Ascending aorta (tissue), 2 donors: ENCODE measurements around the gene PCF11. TPM values are rescaled to one million over a fixed set of nuclear protein-coding genes. Genes with fewer than 3 reads are reported as not detected.

Source experiments
- DNase-seq, 2 donors: peaks; one replicate each; pipeline ENCODE4 v3.0.0-alpha.2; 2019; ENCODE audit warnings: low spot score in 2 of 2
- H3K27ac ChIP-seq, 2 donors: fragments of 200-600 bp; sonication (generic); one replicate each; pipeline ENCODE4 v1.5.1; 2016 to 2017; ENCODE audit warnings: mild to moderate bottlenecking in 1 of 2
- H3K27me3 ChIP-seq: fragments of 200-600 bp; sonication (generic); one replicate; pipeline ENCODE4 v1.5.1; 2017
- H3K36me3 ChIP-seq, 2 donors: fragments of 200-600 bp; sonication (generic); one replicate each; pipeline ENCODE4 v1.5.1; 2016
- H3K4me1 ChIP-seq, 2 donors: fragments of 200-600 bp; sonication (generic); one replicate each; pipeline ENCODE4 v1.5.1; 2016 to 2017; ENCODE audit warnings: mild to moderate bottlenecking in 1 of 2
- H3K4me3 ChIP-seq, 2 donors: fragments of 200-600 bp; sonication (generic); one replicate each; pipeline ENCODE4 v1.5.1; 2016 to 2017; ENCODE audit warnings: mild to moderate bottlenecking in 1 of 2
- H3K9me3 ChIP-seq, 2 donors: fragments of 200-600 bp; sonication (generic); one replicate each; pipeline ENCODE4 v1.5.1; 2016
- intact Hi-C: fragments of 100-400 bp; cut with DNase I; formaldehyde crosslinking; loops from one replicate; pipeline ENCODE4 v1.15.1; 2023
- total RNA-seq: library from RNA; depleted of rRNA; stranded (reverse); fragments of >200 nt; gene quantifications from one replicate; pipeline ENCODE4 v1.1.0, GENCODE V29; 2016
- TF ChIP-seq, protein P1 (sequence below), 3 experiments: fragments of 200-600 bp in 2 of 3; fragments of 450-650 bp in 1 of 3; sonication (generic) in 2 of 3; IDR thresholded peaks; one replicate each; pipeline ENCODE4 v1.5.1; 2016 to 2019; ENCODE audit warnings: antibody characterized with exemption in 3 of 3, mild to moderate bottlenecking in 1 of 3, moderate library complexity in 1 of 3

PCF11 gene
- total RNA-seq, 1 donor from 2014 or later = 19.2 TPM

DNA sequence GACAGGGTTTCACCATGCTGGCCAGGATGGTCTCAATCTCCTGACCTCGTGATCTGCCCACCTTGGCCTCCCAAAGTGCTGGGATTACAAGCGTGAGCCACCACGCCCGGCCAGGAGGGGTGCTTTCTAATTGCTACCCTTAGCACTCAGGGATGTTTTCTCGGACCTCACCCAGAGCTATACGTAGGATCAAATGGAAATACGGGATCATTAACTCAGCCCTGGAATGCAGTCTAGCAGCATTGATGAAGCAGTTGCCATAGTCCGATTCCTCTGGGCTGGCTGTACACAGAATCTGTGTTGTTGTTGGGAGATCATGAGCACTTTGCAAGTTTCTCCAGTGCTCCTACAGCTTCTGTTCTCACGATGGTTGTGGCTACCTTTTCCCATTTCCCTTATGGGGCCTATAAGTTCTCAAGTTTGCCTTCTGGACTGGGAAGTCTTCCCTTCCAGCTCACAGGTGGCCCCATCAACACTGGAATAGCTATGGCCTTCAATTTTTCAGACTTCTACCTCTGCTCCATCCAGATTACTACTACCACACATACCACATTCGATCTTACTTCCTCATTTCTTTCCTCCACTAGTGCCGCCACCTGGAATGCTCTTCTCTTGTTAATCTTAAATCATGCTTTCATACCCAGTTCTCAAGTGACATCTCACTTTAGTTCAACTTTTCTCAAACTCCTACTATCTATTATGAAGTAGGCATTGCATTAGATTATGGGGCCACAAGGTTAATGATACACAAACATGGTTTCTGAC lies 16.1 kb upstream of the PCF11 start:
- H3K27me3 ChIP-seq = no peaks in the 10 kb centered on the region
- TF ChIP-seq, protein P1, sequence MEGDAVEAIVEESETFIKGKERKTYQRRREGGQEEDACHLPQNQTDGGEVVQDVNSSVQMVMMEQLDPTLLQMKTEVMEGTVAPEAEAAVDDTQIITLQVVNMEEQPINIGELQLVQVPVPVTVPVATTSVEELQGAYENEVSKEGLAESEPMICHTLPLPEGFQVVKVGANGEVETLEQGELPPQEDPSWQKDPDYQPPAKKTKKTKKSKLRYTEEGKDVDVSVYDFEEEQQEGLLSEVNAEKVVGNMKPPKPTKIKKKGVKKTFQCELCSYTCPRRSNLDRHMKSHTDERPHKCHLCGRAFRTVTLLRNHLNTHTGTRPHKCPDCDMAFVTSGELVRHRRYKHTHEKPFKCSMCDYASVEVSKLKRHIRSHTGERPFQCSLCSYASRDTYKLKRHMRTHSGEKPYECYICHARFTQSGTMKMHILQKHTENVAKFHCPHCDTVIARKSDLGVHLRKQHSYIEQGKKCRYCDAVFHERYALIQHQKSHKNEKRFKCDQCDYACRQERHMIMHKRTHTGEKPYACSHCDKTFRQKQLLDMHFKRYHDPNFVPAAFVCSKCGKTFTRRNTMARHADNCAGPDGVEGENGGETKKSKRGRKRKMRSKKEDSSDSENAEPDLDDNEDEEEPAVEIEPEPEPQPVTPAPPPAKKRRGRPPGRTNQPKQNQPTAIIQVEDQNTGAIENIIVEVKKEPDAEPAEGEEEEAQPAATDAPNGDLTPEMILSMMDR (IDR thresholded peaks at IDR 0.05) = no peak
- H3K9me3 ChIP-seq = no peaks in the 10 kb centered on the region
- no peaks in the 10 kb centered on the region for H3K4me1 ChIP-seq
- H3K27ac ChIP-seq = peak overlapping the region in 1 of 2 donors; percentile 62
- no peaks in the 10 kb centered on the region for H3K36me3 ChIP-seq
- no peak for DNase-seq
- H3K4me3 ChIP-seq = no peak overlapping the region
- intact Hi-C loops = no loop called here

DNA sequence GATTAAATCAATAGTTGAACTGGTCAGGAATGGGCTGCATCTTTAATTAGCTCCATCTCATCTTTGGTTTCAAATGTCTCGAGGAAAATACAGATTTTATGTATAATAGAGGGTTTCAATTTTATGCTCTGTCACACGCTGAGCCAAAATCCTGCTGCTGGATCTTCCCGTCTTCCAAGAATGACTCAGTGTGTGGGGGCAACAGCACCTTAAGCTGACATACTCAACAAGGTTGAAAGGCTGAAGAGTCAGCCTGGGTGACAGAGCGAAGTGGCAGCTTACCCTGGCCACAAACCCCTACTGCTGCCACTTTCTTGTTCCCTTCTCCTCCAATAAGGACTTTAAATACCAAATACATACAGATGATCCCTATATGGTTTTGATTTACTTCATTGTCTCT lies 9.0 kb upstream of the PCF11 start:
- no peaks in the 10 kb centered on the region for H3K36me3 ChIP-seq
- no peak for DNase-seq
- TF ChIP-seq, protein P1 (IDR thresholded peaks at IDR 0.05) = no peak
- no peak overlapping the region for H3K27ac ChIP-seq
- no peaks in the 10 kb centered on the region for H3K27me3 ChIP-seq
- H3K4me3 ChIP-seq = no peak overlapping the region
- H3K4me1 ChIP-seq = no peaks in the 10 kb centered on the region
- no peaks in the 10 kb centered on the region for H3K9me3 ChIP-seq
- intact Hi-C loops = no loop called here

DNA sequence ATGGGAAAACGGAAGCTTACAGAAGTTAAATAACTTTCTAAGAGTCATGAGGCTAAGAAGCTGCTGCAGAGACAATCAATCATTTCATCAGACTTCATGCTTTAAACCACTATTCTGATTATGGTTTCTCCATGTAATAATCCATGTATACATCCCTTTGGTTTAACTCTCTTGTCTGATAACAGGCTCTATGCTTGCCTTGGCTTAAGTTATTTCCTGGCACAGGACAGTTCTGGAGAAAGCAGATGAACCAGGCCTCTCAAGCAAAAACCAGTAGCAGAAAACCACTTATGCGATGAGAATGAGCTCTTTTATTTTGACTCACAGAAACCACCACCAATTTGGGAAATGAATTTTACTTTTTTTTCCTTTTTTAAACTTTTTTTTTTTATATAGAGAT lies 6.5 kb upstream of the PCF11 start:
- intact Hi-C loops = loop anchor here (10.0 kb wide), 1 partner anchor 426 kb away; no protein-coding TSS in a partner anchor
- H3K9me3 ChIP-seq = no peaks in the 10 kb centered on the region
- no peak overlapping the region for H3K27ac ChIP-seq
- TF ChIP-seq, protein P1 (IDR thresholded peaks at IDR 0.05) = no peak
- peaks cover 0 to under 1% of the 10 kb centered on the region in 2 donors for H3K4me1 ChIP-seq
- no peak overlapping the region for H3K4me3 ChIP-seq
- H3K27me3 ChIP-seq = no peaks in the 10 kb centered on the region
- DNase-seq = no peak
- no peaks in the 10 kb centered on the region for H3K36me3 ChIP-seq

DNA sequence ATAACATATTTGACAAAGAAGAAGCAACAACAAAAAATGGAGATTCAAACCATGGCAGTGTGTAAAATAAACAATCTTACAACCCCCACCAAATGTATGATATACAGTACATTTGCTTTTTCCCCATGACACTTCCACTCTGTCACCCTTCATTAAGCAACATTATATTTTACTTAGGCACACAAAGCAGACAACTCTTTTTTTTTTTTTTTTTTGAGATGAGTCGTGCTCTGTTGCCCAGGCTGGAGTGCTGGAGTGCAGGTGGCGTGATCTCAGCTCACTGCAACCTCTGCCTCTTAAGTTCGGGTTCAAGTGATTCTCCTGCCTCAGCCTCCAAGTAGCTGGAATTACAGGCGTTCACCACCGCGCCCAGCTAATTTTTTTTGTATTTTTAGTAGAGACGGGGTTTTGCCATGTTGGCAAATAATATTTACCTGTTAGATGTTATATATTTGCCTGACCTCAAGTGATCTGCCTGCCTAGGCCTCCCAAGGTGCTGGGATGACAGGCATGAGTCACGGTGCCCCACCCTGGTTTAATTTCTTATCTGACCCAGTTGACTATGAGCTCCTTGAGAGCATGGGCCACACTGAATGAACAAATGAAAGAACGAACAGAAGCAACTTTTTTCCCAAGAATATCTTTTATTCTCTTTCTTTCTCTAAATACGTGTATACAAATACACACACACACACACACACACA lies 5.5 kb upstream of the PCF11 start:
- H3K27me3 ChIP-seq = no peaks in the 10 kb centered on the region
- DNase-seq = no peak
- TF ChIP-seq, protein P1 (IDR thresholded peaks at IDR 0.05) = no peak
- peaks cover 0 to 6% of the 10 kb centered on the region in 2 donors for H3K4me1 ChIP-seq
- H3K4me3 ChIP-seq = no peak overlapping the region
- intact Hi-C loops = loop anchor here (10.0 kb wide), 1 partner anchor 427 kb away; no protein-coding TSS in a partner anchor
- no peak overlapping the region for H3K27ac ChIP-seq
- H3K9me3 ChIP-seq = no peaks in the 10 kb centered on the region
- no peaks in the 10 kb centered on the region for H3K36me3 ChIP-seq

DNA sequence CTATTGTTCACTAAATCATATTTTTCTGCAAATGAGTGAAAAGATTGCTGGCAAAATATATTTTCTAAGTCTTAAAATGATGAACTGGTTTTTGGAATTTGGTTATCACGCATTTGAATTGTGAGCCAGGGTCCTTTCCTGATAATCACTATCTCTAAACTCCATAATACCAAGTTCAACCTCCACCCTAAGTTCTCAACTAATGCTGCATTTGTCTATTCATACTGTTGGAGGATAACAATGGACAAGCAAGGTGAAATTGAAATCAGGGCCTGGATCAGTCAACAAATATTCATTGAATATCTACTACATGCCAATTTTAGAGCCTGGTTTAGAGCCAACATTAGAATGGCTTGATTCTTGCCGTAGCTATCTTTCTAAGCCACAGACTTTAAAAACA lies 4.7 kb upstream of the PCF11 start:
- Histone ChIP-seq H3K27me3 (no peaks in the 10 kb centered on the region), H3K4me3 (no peak overlapping the region), H3K4me1 (peaks cover 0 to 6% of the 10 kb centered on the region in 2 donors), H3K27ac (no peak overlapping the region), H3K9me3 (no peaks in the 10 kb centered on the region), H3K36me3 (no peaks in the 10 kb centered on the region)
- TF ChIP-seq, protein P1 (IDR thresholded peaks at IDR 0.05) = no peak
- no peak for DNase-seq
- intact Hi-C loops = loop anchor here (10.0 kb wide), 1 partner anchor 427 kb away; no protein-coding TSS in a partner anchor
